COR-L47 (cell line): ENCODE results near the gene NOS1AP.

Experiments
- DNase-seq: peaks from one replicate; lab custom pipeline; 2025; lab: John Stamatoyannopoulos, UW

NOS1AP gene

DNA sequence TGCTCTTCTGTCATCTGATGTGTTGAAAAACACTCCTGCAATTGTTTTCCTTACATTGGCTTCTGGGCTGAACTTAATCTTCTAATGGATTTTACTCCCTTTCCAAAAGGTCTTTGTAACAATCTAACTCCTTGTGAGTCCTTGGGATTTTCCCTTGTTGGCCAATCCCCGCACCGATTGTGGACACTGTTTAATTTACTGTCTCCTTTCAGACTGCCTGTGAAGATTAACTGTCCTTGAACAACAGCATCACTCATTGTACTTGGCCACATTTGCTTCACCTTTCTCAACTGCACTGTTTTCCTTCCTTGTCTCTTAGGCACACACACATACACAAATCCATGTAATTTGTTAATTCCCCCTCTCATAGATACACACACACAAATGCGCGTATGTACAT, 186.8 kb downstream of the NOS1AP start:
- DNase-seq: no peak

GRCh38 chr1:162258394-162258793, 188.9 kb downstream of the NOS1AP start:
- no peak for DNase-seq

DNA sequence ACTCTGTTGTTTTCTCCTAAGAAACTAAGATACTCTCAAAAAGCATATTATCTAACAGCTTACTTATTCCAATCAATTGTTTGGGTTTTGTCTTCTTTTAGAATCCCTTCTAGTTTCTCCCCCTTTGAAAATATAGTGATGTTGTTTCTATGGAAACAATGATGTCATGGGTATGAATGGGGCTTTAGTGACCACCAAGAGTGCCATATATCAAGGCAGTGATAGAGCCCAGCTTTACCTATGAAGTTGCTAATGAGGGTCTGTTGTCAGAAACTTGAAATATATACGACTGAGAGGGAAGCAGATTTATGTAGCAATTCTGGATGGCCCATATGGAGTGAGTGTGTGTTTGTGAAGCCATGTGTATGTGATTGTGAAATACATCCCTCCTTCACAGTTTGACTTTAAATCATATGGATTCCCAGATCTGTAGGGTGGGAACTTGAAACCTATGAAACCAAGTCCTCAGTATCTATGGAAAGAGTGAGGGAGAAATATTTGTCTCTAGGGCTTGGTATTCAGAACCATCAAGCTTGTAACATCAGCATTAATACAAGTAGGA, 190.5 kb downstream of the NOS1AP start:
- DNase-seq: no peak

GRCh38 chr1:162264108-162264507, 194.6 kb downstream of the NOS1AP start:
- DNase-seq: no peak

DNA sequence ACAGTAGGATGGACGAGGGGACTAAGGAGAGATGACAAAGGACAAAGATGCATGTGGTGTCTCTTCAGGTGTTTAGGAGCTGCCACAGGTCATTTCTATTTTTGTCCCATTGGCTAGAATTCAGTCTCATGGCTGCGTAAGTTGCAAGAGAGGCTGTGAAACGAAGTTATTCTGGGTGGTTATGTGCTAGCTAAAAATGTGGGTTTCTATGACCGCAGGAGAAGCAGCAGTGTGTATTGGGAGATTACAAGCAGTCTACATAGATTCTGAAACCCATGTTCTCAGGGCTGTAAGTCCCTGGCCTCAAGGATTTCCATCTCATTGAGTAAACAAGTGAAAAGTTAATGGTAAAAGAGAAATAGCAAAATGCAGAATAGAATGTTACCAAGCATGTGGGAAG, 196.5 kb downstream of the NOS1AP start:
- no peak for DNase-seq

DNA sequence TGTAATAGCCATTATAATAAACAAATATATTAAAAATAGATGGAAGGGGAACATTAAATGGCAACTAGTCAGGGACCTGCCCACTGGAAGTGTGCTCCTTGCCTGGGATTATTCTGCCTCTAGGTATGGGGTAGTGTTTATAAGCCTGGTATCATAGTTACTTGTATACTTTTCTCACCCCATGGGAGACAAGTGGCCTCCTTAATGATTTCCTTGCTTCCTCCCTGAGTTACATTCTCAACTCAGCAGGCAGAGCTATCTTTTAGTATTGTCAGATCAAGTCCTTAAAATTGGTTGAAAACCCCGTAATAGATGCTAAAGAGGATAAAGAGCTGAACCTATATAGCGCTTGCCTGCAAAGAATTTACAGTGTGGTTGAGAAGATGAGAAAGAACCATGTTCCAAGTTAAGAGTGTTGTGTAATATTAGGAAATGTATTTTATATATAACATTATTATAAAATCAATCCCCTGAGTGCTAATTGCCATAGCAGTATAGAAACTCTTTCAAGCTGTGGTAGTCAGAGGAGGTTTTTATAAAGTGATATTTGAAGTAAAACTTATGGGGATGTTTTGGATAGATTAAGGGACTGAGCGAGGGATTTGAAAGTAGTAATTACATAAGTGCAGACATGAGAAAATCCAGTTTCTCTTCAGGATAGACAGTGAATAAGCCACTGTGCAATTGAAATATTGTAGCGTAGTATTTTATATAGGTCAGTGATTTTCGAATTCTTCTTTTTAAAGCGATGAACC, 200.7 kb downstream of the NOS1AP start:
- DNase-seq: no peak

- no peak for DNase-seq
Observed at GRCh38 chr1:162271972-162272371, 202.5 kb downstream of the NOS1AP start.

- DNase-seq: no peak
Observed at GRCh38 chr1:162272419-162272818, 202.9 kb downstream of the NOS1AP start.

- no peak for DNase-seq
Observed at GRCh38 chr1:162275622-162276175, 206.2 kb downstream of the NOS1AP start.

DNA sequence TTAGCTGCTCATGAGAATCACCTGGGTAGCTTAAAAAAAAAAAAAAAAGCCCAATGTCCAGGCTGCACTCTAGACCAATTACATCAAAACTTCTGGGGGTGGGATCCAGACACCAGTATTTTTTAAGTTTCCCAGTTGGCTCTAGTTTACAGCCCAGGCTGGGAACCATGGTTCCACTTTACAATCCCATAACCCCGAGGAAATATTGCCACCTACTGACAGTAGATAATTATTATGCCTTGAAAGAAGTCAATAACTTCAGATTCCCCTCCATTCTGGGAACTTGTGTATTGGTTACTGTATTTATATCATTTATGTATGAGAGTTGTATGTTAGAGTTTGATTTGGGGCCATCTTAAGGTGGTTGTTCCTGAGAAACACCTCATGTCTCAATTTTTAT, 207.0 kb downstream of the NOS1AP start:
- DNase-seq: peak; percentile 34

DNA sequence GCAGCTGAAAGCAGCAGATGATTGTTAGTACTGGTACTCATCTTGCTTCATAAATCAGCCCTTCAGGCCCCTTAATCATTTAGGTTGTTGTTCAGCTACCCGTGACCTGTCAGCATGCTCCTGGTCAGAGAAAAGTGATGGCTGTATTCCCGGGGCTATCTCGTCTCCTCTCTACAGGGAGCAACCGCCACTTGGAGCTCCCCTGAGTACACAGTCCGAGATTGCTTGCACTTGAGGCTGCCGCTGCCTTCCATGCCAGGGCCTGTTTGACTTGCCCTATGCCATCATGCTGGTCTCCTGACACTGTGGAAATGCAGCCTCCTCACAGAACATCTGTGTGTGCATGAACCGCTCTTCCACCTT, 209.6 kb downstream of the NOS1AP start:
- no peak for DNase-seq

DNA sequence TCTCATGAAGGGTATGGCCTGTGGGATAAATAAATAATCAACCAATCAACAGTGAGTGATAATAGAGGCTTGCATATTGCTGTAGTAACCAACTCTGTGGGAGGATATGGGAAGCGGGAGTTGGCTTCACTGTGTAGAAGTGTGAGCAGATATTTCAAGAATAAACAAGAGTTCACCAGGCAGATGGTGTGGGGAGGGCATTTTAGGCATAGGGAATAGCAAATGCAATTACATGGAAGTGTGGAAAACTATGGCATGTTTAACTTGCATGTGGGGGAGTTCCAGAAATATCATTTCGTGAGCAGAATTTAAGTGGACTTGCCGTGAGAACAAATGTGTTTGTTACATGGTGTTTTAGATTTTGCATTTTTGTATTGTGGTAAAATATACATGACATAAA, 211.9 kb downstream of the NOS1AP start:
- DNase-seq: no peak

DNA sequence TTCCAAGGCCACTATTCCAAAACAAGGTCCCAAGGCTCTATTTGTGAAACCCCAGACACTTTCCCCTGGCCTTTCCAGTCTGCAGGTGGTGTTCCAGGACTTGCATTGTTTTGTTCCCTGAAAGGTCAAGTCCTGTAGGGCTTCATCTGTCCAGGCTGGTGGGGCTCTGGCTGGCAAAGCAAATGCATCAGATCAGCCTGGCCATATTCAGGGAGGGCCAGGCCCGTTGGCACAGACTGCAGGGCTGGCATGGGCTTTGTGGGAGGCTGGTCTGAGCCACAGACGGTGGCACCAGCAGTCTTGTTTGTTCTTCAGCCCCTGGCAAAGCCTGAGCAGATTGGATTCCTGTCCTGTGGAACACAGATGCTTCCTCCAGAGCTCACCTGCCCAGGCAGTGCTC, 214.2 kb downstream of the NOS1AP start:
- DNase-seq: no peak

DNA sequence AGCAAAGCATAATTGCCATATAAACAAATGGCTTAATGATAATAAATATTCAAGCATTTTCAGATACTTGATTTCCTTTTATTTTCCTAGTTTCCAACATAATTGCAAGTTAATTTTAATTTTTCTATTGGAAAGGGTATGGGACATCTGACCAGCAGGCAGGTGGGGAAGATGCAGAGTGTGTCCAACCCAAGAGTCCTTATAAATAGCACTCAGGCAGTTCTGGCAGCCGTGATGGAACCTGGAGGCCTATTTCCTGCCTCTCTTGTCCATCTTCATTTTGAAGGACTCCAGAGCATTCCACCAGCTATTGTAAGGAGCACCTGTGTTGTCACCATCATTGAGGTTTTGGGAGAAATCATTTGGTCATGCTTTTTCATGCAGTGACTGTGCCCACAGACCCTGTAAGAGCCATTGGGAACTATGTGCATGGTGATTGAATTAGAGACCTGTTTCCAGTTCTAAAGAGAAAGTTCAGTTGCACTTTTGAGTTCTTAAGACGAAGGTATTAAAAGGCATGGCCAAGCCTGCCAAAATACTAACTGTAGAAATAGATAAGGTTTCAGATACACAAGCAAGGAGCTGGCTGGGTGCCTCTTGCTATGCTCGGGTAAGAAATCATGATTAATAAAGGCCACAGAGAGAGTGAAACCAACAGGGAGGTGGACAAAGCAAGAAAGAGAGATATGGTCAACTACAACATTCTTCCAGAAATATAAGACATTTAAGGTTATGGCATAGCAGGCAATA, 214.9 kb downstream of the NOS1AP start:
- no peak for DNase-seq

DNA sequence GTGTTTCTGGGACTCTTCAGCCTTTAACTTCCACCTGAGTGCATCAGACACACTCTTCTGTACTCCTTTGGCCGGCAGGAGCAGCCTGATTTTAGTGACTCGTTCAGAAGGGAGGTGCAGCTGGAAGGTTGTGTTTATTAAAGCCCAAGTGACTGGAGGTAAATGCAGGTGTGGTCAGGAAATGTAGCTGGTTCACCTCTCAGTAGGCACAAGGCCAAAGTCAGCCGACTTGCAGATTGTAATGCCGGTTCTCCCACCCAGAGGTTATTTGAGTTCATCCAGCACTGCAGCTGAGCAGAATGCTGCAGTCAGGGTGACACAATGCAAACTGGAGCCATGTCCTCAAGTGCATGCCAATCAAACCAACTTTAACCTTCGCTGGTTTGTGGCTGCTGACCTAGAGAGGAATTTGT, 215.7 kb downstream of the NOS1AP start:
- peak; percentile 38 for DNase-seq

DNA sequence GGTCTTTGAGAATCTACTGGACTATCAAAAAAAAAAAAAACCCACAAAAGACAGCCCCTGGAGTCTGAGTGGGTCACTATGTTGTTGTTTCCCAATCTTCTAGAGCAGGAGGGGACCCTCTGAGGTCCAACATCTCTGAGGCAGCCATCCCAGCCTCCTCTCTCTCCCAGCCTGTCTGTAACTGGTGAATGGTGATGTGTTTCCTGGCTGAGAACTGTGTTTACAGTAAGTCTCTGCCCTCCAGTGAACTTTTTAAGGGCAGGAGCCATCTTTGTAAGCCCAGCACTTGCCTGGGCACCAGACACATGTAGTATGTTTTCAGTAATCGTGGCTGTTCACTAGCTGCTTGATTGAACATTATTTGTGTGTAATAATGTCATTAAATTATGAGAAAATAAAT, 221.5 kb downstream of the NOS1AP start:
- DNase-seq: no peak

DNA sequence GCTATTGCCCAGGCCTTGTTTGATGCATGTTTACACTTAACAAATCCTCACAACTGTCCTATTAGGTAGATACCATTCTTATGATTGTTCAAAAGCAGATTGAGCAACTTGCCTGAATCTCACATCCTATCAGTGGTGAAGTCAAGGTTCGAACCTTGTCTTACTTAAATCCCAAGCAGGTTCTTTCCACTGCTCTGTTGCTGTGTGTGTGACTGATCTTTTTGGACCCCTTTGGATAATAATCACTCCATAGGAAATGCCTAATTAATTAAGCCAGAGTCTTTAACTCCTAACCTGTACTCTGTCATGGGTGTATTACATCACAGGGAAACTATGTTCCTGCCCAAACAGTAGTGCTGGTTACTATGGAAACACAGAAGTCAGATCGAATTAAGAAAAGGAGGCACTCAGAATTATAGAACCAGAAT, 222.9 kb downstream of the NOS1AP start:
- no peak for DNase-seq

DNA sequence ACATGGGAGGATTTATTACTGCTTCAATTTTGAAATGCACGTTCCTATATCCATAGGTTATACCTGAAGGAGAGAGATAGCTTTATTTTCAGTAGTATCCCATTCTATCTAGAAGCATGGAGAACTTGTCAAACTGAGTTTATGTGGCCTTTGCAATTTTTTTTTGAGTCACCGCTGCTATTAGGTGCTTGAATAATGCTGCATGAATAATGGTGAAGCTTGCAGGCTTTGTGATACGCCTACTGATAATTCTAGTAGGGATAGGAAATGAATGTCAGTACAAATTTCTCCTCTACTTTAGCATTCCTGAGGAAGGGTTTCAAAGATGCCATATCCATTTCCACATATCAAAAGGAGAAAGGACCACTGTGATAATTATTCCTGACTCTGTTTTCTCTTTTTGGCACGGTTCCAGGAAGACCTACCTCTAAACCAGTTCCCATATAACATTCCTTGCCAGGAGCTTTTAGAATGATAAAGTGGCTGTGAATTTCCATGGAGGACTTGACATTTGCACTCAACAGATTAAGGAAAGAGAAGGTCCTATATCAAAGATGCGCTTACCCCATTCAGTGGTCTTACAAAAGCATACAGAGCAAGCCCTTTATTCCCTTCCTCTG, 223.7 kb downstream of the NOS1AP start:
- no peak for DNase-seq

GRCh38 chr1:162294015-162294414, 224.5 kb downstream of the NOS1AP start:
- no peak for DNase-seq

DNA sequence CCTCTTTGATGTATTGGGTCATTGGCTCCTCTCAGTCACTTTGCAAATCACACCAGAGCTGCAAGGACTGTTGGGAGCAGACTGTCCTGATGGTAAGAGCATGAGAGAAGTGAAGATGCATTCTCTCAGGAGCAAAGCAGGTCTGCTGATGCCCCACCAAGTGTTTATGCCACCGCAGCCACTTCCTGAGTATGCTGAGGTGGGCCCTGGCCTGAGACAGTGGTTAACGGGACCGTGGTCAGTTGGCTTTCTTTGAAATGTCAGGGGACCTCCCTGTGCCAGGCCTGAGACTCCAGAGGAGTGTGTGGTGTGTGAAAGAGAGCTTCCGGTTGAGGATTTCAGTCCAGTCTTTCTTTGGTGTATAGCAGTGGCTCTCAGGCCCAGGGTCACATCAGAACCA, 227.7 kb downstream of the NOS1AP start:
- no peak for DNase-seq

- no peak for DNase-seq
Observed at GRCh38 chr1:162298266-162298665, 228.8 kb downstream of the NOS1AP start.

- no peak for DNase-seq
Observed at GRCh38 chr1:162299018-162299417, 229.5 kb downstream of the NOS1AP start.
